Coronary artery (tissue), 2 donors: Measurements from ENCODE around the gene IRS1.

Experiments
- DNase-seq: peaks from one replicate; pipeline ENCODE4 v3.0.0-alpha.2; 2017; ENCODE audit warnings: low spot score
- H3K27ac ChIP-seq, 2 donors: fragments of 200-600 bp; sonication (generic); one replicate each; pipeline ENCODE4 v1.5.1; 2016 to 2019
- H3K4me3 ChIP-seq: fragments of 200-600 bp; sonication (generic); 2 replicates; pipeline ENCODE4 v1.5.1; 2016; ENCODE audit warnings: mild to moderate bottlenecking, moderate library complexity
- CTCF ChIP-seq: fragments of 200-600 bp; sonication (generic); IDR thresholded peaks from one replicate; pipeline ENCODE4 v1.5.1; 2019; ENCODE audit warnings: antibody characterized with exemption

The IRS1 gene

DNA sequence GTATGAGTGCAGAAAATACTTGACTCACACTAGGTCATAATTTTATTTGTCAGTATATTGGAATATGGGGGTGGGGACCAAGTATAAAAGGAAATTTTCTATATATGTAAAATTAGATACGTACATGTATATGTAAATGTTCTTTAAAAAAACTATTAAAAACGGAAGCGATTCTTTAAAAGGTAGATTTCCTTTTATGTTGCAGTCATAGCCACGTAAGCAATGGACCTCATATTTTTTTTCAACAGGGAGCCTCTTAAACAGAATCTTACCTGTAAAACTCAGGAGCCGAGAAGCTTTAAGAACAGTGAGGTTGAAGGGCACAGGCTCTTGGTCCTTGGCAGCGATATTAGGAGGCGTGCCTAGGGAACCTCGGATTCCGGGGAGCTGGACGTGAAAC lies 39.5 kb upstream of the IRS1 start:
- no peak for DNase-seq
- no peak for TF ChIP-seq CTCF
- no peak overlapping the region for H3K27ac ChIP-seq
- H3K4me3 ChIP-seq = no peak overlapping the region

DNA sequence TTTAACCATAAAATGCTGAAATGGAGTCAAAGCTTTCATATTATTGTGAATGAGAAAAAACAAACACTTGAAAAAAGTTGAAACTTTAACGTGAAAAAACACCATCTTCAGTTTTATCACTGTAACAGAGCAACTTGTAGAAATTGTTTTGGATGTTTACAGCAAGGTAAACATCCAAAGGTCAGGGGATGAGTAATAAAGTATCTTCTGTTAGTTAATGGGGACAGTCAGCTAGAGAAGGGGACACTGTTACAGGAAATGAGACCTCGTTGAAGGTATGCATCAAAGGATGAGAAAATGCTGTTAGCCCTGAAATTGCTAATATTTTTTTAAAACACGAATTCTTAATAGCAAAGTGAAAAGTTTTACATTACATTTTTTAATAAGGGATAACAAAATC lies 39.1 kb upstream of the IRS1 start:
- no peak for TF ChIP-seq CTCF
- no peak overlapping the region for H3K27ac ChIP-seq
- no peak for DNase-seq
- H3K4me3 ChIP-seq = no peak overlapping the region

GRCh38 chr2:226837787-226838603 lies 38.4 kb upstream of the IRS1 start:
- no peak overlapping the region for H3K27ac ChIP-seq
- no peak for TF ChIP-seq CTCF
- DNase-seq = no peak
- H3K4me3 ChIP-seq = no peak overlapping the region

GRCh38 chr2:226837334-226837733 lies 37.7 kb upstream of the IRS1 start:
- H3K4me3 ChIP-seq = no peak overlapping the region
- H3K27ac ChIP-seq = no peak overlapping the region
- no peak for DNase-seq
- TF ChIP-seq CTCF = no peak

- Histone ChIP-seq H3K27ac (peak overlapping the region; percentile 98 to 99), H3K4me3 (peak overlapping the region; percentile 88)
- no peak for TF ChIP-seq CTCF
- DNase-seq = no peak
Measured at GRCh38 chr2:226836548-226836885, 36.9 kb upstream of the IRS1 start.

- no peak for TF ChIP-seq CTCF
- Histone ChIP-seq H3K27ac (peak within 1 kb of the TSS; percentile 98 to 99), H3K4me3 (peak within 1 kb of the TSS; percentile 88)
- DNase-seq = peak; percentile 93
Measured at GRCh38 chr2:226835796-226836547, 36.4 kb upstream of the IRS1 start, which contains the start of gene RHBDD1. Gene RHBDD1, plus strand, starts transcription at chr2:226836054. Its CDS starts 28,640 bp downstream, at chr2:226864694.
